CD4-positive, alpha-beta T cell treated with Interleukin-15 for 1 hour (primary cell): Measurements from ENCODE around the gene ECI2.
"Not testable (repeated sequence)": the region's sequence is repeated elsewhere in the genome, so short reads cannot be mapped to it uniquely, and the experiment has no call there.

Experiments
- DNase-seq: peaks from one replicate; pipeline ENCODE4 v3.0.0-alpha.2; 2020

Gene ECI2

DNA sequence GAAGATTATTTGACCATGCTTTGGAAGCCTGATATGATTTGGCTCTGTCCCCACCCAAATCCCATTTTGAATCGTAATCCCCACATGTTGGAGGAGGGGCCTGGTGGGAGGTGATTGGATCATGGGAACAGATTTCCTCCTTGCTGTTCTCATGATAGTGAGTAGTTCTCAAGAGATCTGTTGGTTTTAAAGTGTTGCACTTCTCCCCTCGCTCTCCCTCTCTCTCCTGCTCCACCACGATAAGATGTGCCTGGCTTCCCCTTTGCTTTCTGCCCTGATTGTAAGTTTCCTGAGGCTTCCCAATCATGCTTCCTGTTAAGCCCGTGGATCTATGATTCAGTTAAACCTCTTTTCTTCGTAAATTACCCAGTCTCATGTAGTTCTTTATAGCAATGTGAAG lies 34.7 kb downstream of the ECI2 start:
- DNase-seq, result no peak

- no peak for DNase-seq
Observed at GRCh38 chr6:4093288-4093687, 42.1 kb downstream of the ECI2 start.

DNA sequence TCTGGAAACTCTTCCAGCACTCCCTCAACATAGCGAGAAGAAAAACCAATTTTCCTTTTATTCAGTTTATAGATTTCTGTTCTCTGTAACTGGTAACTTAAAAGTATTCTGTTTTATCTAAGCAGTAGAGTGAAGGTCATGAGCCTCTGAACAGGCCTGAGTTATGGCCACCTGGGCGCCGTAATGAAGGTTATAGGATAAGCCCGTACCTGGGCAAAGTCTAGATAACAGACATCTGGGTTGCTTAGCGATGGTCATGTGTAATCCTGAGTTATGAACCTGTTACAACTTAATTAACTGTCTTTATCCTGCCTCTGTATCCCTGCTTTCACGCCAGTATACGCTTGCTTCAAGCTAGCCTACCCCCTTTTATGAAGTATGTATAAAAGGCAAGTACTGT lies 43.4 kb downstream of the ECI2 start:
- no peak for DNase-seq

DNA sequence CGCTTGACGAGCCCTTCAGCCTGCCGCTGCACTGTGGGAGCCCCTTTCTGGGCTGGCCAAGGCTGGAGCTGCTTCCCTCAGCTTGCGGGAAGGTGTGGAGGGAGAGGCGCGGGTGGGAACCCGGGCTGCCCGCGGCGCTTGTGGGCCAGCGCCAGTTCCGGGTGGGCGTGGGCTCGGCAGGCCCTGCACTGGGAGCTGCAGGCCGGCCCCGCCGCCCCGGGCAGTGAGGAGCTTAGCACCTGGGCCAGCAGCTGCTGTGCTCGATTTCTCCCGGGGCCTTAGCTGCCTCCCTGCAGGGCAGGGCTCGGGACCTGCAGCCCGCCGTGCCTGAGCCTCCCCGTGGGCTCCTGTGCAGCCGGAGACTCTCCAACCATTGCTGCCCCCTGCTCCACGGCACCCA lies 45.3 kb downstream of the ECI2 start:
- DNase-seq, result not testable (repeated sequence)

DNA sequence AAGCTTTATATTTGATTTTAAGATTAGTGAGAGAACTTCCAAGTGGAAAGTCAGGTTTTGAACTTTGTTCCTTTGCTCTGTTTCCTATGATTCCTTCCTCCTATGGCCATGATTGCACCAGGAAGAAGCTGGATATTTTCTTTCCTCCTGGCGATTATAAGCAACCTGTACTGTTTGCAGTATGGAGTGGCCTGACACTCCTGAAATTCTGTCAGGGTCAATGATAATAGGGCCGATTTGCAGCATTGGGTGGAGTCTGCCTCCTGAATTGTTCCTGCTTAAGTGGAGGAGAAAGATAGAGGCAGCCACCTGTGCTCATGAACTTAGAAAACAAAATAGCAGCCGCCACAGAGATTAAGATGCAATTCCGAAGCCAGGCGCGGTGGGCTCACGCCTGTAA lies 46.7 kb downstream of the ECI2 start:
- DNase-seq, result no peak

DNA sequence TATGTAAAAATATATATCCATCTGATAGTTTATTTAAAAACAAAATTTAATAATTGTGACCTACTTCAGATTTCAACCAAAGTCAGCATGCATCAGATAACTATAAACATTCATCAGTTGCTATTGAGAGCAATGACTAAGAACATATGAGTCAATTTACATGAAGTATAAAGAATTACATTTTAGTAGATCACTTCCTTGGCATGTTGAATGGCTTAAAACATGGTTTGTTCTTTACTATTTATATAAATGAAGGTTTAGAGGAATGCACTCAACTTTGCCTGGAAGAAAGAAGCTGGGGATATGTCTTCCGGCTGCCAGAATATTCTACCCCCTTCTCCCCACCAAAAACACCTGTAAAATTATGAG lies 50.1 kb downstream of the ECI2 start:
- no peak for DNase-seq

GRCh38 chr6:4084444-4085331 lies 50.7 kb downstream of the ECI2 start:
- DNase-seq, result no peak

- no peak for DNase-seq
Observed at GRCh38 chr6:4078691-4079471, 56.5 kb downstream of the ECI2 start, which contains the start of gene FAM217A. Gene FAM217A (minus strand): TSS chr6:4079137. CDS start chr6:4077414, 1,723 bp downstream.

GRCh38 chr6:4074478-4075235 lies 60.7 kb downstream of the ECI2 start:
- DNase-seq, result no peak

DNA sequence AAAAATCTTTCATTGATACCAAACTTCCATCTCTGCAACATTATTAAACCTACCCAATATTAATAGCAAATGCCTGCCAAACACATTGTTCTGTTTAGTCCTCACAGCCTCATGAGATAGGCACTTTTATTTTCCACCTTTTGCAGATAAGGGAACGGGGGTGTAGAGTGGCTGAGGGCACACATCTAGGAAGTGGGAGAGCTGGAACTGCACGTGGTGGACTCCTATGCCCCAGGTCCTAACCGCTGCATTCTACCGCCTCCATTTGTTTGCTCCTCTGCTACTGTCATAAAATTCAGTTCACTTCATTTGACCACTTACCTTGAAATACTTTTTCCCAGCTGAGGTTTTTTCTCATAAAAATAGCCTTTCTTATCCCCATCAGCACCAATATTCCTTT lies 64.0 kb downstream of the ECI2 start:
- no peak for DNase-seq

DNA sequence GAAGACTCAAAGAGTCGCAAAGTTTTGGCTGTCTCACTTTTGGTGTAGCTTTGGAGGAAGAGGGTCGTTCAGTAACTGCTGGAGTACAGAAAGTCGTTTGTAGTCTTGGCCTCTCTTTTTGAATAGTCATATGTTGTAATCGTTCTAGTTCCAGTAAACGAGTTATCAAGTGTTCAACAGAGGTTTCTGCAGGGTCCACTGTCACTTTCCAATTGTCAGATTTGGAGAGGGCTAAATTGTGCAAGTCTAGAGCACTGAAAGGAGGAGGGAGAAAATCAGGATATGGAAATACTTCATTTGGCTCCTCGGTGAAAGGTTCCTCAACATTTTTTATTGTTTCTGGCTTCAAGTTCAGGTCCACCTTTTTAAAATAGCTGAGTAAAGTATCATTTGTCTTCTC lies 66.2 kb downstream of the ECI2 start:
- DNase-seq, result no peak

GRCh38 chr6:4067673-4068072 lies 67.7 kb downstream of the ECI2 start:
- DNase-seq, result no peak

DNA sequence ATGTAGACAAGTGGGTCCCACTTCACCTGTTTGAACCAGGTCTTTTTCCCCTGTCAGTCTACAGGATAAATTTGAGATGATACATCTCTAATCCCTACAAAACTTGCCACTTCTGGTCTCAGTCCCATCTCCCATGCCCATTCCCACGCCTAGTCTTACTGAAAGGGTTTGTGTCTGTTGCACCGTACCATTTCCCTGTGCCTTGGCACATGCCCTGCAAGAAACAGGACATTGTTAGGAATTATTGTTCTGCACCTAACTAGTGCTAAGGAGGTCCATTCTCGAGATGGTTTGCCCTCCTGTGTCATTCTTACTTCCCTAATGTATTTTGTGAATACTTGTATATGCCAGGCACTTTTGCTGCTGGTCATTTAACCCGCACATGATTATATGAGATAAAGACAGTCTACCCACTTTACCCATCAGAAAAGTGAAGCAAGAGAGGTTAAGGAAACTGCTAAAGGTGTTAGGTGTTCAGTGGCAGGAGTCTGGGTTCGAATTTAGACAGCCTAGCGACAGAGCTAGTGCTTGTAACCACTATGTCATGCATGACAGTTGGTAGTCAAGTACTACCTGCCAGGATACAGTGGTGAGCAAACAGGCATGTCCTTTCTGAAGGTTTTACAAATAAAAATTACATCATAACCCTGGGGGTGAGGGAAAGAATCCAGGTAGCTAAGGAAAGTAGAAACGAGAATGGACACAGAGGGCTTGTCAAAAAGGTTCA lies 69.2 kb downstream of the ECI2 start:
- no peak for DNase-seq
